A172 (cell line): ENCODE data around the gene SEC14L2. TPM values are rescaled to one million over a fixed set of nuclear protein-coding genes. Genes with fewer than 3 reads are reported as not detected.
"Not testable (repeated sequence)": the region's sequence is repeated elsewhere in the genome, so short reads cannot be mapped to it uniquely, and the experiment has no call there.

ENCODE experiments used
- DNase-seq: peaks from one replicate; pipeline ENCODE4 v3.0.0-alpha.2; 2015; ENCODE audit warnings: low spot score
- total RNA-seq: library from RNA; depleted of rRNA; stranded (reverse); fragments of >200 nt; shearing (Covaris generic); gene quantifications from 2 replicates; pipeline ENCODE4 v1.2.3, GENCODE V29; 2014

SEC14L2 gene
- total RNA-seq, 1 experiment from 2014 or later, result 5.4 TPM

GRCh38 chr22:30426388-30427353, 29.9 kb downstream of the SEC14L2 start:
- peak; percentile 73 for DNase-seq

DNA sequence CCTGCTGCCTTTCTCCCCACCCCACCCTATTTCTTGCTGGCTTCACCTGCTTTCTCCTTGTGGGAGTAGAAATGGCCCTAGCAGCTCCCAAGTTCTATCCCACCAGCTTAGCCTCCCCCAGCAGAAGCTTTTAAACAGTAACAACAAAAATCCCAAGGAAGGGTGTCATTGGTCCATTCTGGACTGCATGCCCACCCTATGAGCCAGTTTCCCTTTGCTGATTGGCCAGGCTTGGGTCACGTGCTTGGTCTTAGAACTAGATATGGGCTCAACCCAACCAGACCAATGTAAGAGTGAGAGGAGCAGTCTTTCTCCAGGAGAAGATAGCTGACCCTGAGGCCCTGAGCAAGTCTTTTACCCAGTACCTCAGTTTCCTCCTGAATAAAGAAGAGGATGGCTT, 31.1 kb downstream of the SEC14L2 start:
- DNase-seq, result no peak

DNA sequence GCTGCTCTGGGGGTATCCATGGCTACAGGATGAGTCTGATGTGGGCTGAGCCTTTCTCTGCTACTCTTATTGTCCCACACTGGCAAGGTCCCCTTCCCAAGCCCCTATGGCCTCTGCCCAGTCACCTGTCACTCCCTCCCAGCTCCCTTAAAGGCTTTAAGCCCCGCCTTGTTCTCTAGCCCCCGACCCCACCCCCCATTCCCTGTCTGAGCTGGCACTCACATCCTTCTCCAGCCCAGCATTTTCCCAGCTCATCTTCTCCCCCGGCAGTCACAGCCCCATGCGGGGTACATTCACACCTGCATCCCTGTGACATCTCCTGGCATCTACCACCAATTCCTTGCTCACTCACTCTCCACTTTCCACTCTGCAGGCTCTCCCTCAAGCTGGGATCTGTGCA, 33.1 kb downstream of the SEC14L2 start:
- DNase-seq, result no peak

GRCh38 chr22:30430933-30431332, 34.1 kb downstream of the SEC14L2 start:
- DNase-seq, result no peak

- no peak for DNase-seq
These were observed 35.3 kb downstream of the SEC14L2 start for GRCh38 chr22:30432096-30432495.

DNA sequence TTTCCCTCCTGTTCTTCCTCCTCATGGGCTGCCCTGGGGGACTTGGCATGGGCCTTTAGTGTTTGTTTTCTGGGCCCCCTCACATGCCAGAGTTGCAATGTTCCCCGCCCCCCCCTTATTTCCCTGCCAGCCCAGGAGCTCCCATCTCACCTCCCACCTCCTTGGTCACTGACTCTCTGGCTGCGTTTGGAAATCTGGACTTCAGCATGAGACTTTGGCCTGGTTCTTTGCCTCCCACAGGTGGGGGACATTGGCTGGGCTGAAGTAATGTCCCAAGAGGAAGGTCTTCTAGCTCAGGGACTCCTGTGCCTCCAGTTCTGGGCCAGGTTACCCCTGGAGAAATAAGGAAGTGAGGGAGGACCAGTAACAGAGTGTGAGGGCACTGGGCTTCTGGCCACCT, 35.7 kb downstream of the SEC14L2 start:
- DNase-seq, result no peak

GRCh38 chr22:30433227-30433626, 36.4 kb downstream of the SEC14L2 start:
- no peak for DNase-seq

GRCh38 chr22:30433773-30434172, 37.0 kb downstream of the SEC14L2 start:
- no peak for DNase-seq

GRCh38 chr22:30434843-30435242, 38.0 kb downstream of the SEC14L2 start:
- no peak for DNase-seq

GRCh38 chr22:30435674-30436126, 38.9 kb downstream of the SEC14L2 start:
- peak; percentile 13 for DNase-seq

DNA sequence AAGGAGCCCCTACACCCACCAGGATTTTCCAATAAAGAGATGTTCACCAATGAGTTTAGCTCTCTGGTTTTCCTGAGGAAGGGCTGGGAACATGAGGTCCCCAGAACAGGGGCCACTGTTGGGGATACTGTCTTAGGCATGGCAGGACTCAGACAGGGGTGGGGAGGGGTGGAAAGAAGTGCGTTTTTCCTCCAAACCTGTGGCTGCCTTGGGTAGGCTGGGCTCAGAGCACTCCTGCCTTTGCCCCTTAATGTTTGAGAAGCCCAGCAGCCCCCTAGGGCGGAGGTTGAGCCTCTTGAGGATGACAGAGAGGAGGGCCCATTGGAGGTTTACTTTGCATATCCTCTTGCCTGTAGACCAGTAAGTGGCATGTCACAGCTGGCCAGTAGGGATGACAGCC, 39.4 kb downstream of the SEC14L2 start:
- no peak for DNase-seq

DNA sequence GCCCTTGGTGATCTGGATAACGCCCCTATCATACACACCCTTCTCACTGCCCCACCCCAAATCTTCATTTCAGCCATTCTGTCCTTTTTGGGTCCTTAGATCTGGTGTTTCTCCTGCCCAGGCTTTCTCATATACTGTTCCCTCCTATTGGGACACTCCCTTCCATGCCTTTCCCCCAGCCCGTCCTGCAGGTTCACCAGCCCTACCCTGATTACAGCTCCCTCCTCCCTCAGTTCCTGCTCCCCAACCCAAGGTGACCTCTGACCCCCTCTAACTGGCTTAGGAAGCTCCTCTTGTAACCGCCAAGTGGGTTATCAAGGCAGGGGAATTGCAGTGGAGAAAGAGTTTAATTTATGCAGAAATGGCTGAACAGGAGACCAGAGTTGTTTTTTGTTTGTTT, 41.7 kb downstream of the SEC14L2 start:
- no peak for DNase-seq

DNA sequence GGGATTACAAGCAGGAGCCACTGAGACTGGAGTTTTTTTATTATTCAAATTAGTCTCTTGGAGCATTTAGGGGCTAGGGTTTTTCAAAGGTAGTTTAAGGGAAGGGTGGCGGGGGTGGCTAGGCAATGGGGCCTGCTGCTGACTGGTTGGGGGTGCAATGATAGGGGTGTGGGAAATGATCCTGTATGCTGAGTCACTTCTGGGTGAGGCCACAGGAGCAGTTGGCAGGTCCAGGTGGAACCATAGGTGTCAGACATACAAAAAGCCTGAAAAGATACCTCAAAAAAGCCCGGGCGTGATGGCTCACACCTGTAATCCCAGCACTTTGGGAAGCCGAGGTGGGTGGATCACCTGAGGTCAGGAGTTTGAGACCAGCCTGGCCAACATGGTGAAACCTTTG, 42.4 kb downstream of the SEC14L2 start:
- no peak for DNase-seq

GRCh38 chr22:30439836-30440235, 43.0 kb downstream of the SEC14L2 start:
- DNase-seq, result no peak

DNA sequence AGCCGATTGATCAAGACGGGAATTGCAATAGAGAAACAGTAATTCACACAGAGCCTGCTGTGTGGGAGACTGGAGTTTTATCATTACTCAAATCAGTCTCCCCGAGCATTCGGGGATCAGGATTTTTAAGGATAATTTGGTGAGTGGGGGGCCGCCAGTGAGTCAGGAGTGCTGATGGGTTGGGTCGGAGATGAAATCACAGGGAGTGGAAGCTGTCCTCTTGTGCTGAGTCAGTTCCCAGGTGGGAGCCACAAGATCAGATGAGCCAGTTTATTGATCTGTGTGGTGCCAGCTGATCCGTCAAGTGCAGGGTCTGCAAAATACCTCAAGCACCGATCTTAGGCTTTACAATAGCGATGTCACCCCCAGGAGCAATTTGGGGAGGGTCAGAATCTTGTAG, 44.3 kb downstream of the SEC14L2 start:
- no peak for DNase-seq

GRCh38 chr22:30444632-30445437, 48.0 kb downstream of the SEC14L2 start:
- no peak for DNase-seq

DNA sequence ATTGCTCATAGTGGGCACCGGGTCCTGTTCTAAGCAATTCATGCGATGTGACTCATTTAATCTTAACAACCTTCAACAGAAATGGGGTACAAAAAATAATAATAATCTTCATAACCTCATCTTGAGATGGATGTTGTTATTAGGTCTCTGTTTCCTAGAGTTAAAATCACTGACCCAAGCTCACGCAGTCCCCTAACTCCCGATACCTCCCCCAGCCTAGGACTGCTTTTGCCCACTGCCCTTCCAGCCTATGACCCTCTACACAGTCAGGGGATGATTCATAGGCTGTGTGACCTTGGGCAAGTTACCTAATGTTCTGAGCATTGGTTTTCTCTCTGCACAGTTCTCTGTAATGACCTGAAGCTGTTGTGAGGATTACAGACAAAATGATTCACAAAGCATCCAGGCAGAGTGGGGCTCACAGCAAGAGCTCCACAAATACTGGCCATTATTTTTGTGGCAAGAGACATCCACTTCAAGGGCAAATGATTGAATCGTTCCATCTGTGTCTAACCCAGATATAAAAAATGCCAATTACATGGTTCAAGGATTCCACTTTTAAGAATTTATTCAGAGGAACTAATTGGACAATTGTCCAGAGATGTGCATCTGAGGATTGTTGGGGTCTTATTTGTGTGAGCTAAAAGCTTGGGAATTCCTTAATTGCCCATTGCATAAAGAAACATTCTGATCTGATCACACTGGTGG, 48.8 kb downstream of the SEC14L2 start:
- no peak for DNase-seq

DNA sequence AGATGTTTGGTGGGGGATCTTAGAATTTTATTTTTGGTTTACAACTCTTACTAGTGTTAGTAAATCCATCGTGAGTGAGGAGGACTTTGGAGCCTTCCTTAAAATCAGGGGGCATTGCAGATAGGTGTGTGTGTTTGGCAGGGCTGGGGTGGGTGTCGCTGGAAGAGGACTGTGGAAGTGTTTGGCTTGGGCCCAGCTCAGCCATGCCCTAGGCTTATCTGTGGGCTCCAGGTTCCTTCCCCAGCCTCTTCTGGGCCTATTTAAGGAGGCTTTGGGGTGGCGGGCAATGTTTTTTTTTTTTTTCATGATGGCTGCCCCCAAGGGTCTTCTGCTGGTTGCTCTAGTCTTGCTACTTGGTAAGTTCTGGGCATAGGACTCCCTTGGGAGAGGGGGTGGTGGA, 50.8 kb downstream of the SEC14L2 start:
- no peak for DNase-seq

- DNase-seq, result not testable (repeated sequence)
These were observed 54.7 kb downstream of the SEC14L2 start for GRCh38 chr22:30451488-30451887.

GRCh38 chr22:30452861-30453260, 56.0 kb downstream of the SEC14L2 start:
- no peak for DNase-seq

DNA sequence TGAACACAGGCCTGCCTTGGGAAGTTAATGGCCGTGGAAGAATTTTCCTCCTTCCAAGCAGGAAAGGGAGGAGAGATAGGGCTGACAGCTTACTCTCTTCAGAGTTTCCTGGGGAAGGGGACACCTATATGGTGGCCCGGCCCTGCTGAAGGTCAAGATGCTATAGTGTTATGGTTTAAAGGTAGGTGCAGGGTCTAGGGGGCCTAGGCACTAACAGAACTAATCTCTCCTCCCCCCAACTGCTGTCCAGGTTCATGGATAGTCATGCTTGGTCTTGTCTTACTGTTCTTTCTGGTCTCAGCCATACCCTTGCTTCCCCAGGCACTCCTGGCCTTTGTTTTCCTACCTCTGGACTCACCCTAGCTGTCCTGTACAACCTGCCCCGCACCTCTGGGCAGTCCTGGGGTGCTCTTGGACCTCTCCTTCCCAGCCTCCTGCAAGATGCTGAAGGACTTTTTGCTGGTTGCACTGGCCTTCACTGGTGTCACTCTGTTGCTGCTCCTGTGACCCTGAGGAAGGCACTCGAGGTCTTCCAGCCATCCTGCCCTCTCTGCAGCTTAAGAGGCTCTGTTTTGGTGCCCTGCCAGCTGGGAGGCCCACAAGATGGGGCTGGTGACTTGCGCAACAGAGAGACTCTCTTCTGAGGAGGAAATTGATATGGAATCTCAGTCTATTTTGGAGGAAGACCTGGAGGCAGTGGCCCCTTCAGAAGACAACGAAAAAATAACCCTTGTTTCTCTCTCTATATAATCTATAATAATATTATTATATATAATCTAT, 57.1 kb downstream of the SEC14L2 start:
- no peak for DNase-seq
